SJSA1 (cell line): ENCODE measurements around the gene SESN3. TPM values are rescaled to one million over a fixed set of nuclear protein-coding genes. Genes with fewer than 3 reads are reported as not detected.
"Not testable (repeated sequence)": the region's sequence is repeated elsewhere in the genome, so short reads cannot be mapped to it uniquely, and the experiment has no call there.

ENCODE experiments used
- DNase-seq, 2 experiments: peaks; one replicate each; pipeline ENCODE4 v3.0.0-alpha.2; 2015 to 2020; ENCODE audit warnings: low spot score in 2 of 2, low read depth in 1 of 2
- H3K27ac ChIP-seq: fragments of 250-450 bp; sonication (Bioruptor Pico); 2 replicates; pipeline ENCODE4 v1.5.1; 2020; ENCODE audit warnings: mild to moderate bottlenecking, moderate library complexity
- H3K27me3 ChIP-seq: fragments of 250-450 bp; sonication (Bioruptor Pico); replicated peaks from 2 replicates; pipeline ENCODE4 v1.5.1; 2020; ENCODE audit warnings: mild to moderate bottlenecking, moderate library complexity
- H3K36me3 ChIP-seq: fragments of 250-450 bp; sonication (Bioruptor Pico); 2 replicates; pipeline ENCODE4 v1.5.1; 2020; ENCODE audit warnings: mild to moderate bottlenecking
- H3K4me1 ChIP-seq: fragments of 250-450 bp; sonication (Bioruptor Pico); replicated peaks from 2 replicates; pipeline ENCODE4 v1.6.1; 2021; ENCODE audit warnings: mild to moderate bottlenecking
- H3K4me3 ChIP-seq: fragments of 250-450 bp; sonication (Bioruptor Pico); 2 replicates; pipeline ENCODE4 v1.5.1; 2020; ENCODE audit warnings: mild to moderate bottlenecking
- H3K9me3 ChIP-seq: fragments of 250-450 bp; sonication (Bioruptor Pico); replicated peaks from 2 replicates; pipeline ENCODE4 v1.5.1; 2020; ENCODE audit warnings: mild to moderate bottlenecking
- total RNA-seq: library from RNA; depleted of rRNA; stranded (reverse); fragments of >200 nt; shearing (Covaris generic); gene quantifications from 2 replicates; pipeline ENCODE4 v1.2.3, GENCODE V29; 2014

The SESN3 gene
- total RNA-seq, 1 experiment from 2014 or later = 0.66 TPM

DNA sequence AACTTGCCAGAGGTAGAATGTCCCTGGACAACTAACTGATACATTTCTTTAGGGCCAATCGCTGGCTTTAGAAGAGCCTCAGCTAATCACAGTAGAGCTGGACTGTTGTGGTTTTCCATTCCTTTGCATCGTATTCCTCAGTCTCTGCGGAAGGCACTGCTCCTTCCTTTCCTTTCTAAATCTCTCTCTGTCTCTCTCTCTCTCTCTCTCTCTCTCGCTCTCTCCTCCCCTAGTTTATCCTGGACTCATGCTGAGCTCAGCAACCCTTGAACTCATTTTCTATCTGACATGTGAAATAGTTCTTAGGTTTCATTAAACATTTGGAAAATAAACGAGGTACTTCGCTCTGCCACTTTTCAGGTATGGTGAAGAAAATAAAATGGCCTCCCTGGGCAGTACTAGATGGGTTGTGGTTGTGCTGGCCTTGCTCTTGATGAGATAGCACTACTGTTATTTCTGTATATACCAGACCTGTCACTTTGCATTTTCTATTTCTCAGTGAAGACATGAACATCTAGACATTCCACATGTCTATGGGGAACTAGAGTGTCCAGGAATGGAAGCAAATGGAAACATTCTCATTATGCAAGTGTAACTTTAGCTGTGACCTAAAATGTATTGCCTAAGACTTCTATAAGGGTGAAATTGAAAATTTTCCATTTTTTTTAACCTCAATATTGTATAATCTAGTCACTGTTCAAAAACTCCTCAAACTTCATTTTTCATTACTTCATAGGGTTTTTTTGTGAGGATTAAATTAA lies 12.0 kb upstream of the SESN3 start:
- no peak overlapping the region for H3K27ac ChIP-seq
- no peak for DNase-seq
- H3K9me3 ChIP-seq = no peaks in the 10 kb centered on the region
- H3K4me3 ChIP-seq = no peak overlapping the region
- no peaks in the 10 kb centered on the region for H3K4me1 ChIP-seq
- H3K36me3 ChIP-seq = no peaks in the 10 kb centered on the region
- no peaks in the 10 kb centered on the region for H3K27me3 ChIP-seq

DNA sequence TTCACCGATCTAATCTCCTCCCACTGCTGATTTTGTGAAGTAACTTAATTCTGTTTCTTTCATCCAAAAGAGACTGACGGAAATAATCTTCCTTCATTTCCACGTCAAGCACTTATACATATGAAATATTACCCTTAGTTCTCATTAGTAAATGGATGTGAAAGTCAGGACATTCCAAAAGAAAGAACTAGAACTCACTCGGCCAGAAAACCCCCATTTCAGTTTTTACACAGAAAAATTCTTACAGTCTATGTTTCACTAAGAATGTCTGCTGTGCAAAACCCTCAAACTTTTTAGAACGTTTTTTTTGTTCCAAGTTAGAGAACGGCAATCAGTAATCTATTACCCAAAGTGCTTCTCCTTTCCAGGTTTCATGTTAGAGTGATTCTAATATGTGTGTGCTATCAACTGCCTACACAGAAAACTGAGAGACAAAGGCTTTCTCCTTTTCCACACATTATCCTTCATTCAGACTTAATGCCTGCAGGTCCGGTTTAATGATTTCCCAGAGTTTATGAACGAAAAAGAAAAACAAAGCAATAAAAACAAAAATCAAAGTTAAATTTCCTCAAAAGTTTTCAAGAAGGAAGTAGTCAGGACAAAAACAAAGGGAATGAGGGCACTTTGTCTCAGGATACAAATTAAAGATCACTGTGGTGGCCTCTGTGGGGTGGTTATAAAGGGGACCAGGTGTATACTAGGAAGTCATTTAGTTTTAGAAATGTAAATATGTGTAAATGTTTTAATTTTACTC lies 11.3 kb upstream of the SESN3 start:
- no peak for DNase-seq
- no peak overlapping the region for H3K4me3 ChIP-seq
- no peaks in the 10 kb centered on the region for H3K9me3 ChIP-seq
- no peaks in the 10 kb centered on the region for H3K4me1 ChIP-seq
- H3K27ac ChIP-seq = no peak overlapping the region
- no peaks in the 10 kb centered on the region for H3K36me3 ChIP-seq
- H3K27me3 ChIP-seq = no peaks in the 10 kb centered on the region

DNA sequence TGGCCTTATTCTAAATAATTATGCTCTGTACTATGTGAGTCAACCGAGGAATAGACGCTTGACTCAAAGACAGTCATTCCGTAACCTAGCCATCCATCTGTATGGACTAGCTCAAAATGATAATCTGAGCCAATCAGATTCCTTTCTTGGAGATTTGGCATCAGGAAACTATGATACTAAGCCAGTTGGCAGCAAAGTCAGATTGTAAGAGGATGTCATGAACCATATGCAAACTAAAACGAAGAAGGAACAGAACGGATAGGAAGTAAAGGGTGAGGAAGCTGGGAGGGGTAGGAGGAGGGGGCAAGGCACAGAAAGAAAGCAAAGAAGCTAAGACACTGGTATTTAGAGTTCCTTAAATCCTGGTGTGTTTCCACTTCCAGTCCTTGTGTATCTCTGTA lies 10.7 kb upstream of the SESN3 start:
- Histone ChIP-seq H3K4me1 (no peaks in the 10 kb centered on the region), H3K27ac (no peak overlapping the region), H3K36me3 (no peaks in the 10 kb centered on the region), H3K9me3 (no peaks in the 10 kb centered on the region), H3K4me3 (no peak overlapping the region), H3K27me3 (no peaks in the 10 kb centered on the region)
- DNase-seq = no peak

DNA sequence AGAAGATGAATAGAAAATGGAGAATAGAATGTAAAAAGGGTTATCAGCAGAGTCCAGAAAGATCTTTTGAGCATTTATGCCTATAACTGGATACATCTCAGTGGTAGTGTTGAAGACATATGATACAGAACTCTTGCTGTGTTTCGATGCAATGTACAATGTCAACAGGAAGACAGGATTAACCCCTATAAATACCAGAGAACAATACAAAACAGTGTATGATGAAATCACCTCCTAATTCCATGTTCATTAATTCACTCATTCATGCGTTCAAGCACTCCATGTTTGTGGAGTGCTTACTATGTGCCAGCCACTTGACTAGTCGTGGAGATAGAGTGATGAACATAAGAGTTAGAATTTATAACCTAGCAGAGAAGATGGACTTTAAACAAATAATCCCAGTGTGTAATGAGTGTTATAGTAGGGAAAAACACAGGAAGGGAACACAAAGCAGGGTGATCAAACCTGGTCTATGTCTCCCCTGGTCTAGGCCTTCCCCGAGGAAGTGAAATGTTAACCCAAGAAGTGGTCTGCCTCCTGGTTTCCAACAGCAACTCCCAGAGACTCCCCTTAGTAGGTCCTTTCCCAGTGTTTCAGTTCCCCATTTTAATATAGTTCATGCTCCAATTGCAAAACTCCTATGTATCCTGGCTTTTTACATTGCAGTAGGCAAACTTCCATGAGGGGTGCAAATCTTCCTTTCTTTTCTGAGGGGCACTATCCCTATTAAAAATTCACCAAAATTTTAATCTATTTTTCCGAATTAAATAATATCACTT lies 9.1 kb upstream of the SESN3 start:
- Histone ChIP-seq H3K27ac (no peak overlapping the region), H3K4me3 (no peak overlapping the region), H3K36me3 (no peaks in the 10 kb centered on the region), H3K9me3 (no peaks in the 10 kb centered on the region), H3K4me1 (no peaks in the 10 kb centered on the region), H3K27me3 (no peaks in the 10 kb centered on the region)
- no peak for DNase-seq

DNA sequence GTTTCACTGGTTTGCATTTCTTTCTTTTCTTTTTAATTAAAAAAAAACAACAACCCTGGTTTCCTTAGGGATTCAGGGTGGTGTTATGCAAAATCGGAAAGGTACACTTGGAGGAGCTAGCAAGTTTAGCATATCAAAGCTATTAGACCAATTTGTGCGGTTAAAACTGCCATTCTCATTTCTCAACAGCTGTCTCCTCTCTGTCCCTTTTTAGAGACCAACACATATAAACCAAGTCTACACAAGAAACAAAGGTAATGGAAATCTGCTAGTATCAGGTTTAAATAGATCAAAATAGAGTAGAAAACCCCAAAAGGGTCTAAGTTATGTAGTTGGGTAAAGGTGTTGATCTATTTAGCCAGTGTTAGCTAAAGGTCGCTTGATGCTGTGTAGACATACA lies 1.7 kb upstream of the SESN3 start:
- no peak overlapping the region for H3K27ac ChIP-seq
- no peaks in the 10 kb centered on the region for H3K9me3 ChIP-seq
- H3K4me3 ChIP-seq = no peak overlapping the region
- 0 out of 2 replicates have a peak, but pooled peaks cover 4% of the 10 kb centered on the region for H3K4me1 ChIP-seq
- no peak for DNase-seq
- no peaks in the 10 kb centered on the region for H3K36me3 ChIP-seq
- H3K27me3 ChIP-seq = peaks cover 32% of the 10 kb centered on the region

DNA sequence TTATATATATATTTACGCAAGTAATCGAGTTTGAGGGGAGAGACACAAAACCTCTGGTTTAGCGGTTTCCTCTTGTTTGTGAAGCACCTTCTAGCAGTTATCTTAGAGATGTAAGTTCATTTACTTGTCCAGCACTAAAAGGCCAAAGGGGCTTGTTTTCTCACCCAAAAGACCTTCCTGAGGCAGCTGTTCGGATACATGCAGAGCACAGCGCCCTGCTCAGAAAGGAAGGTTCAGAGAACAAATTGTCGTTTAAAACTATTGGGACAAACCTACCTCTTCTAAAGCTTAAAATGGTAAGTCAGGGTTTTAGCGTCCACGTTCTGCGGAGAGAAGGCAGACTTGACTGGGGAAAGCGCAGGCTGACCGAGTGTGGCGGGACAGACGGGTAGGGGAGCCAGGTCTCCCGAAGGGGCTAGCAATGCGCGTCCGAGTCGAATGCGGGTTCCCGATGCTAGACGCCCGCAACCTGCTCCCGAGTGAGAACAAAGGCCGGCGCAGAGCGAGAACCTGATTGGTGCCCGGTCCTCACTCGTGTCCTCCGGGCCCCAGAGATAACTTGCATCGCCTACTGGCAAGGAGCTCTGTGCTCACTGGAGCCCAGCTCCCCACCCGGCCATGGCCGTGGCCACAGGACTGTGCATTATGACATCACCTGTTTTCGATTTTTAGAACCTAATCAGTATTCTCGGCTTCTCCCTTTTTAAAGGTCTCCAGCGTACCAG lies 1.0 kb upstream of the SESN3 start:
- H3K27me3 ChIP-seq = peaks cover 32% of the 10 kb centered on the region
- no peaks in the 10 kb centered on the region for H3K9me3 ChIP-seq
- no peaks in the 10 kb centered on the region for H3K36me3 ChIP-seq
- 0 out of 2 replicates have a peak, but pooled peaks cover 4% of the 10 kb centered on the region for H3K4me1 ChIP-seq
- DNase-seq = peak in 1 of 2 experiments; percentile 1
- peak overlapping the region; percentile 37; the same call in 1 of the 2 replicates for H3K4me3 ChIP-seq
- no peak overlapping the region for H3K27ac ChIP-seq

DNA sequence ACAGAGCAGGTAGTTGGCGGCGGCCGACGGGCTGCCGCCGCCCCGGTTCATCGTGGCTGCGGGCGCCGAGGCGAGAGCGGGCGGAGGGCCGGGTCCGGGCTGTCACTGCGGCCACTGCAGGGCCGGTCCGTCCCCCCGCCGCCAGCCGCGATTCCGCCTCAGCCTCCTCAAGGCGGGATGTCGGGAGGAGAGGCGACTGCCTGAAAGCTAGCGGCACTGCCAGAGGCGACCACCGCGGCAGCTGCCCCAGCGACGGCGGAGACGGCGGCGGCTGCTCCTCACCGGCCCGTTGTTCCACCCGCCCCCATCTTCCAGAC lies 234 bp downstream of the SESN3 start:
- Histone ChIP-seq H3K36me3 (no peaks in the 10 kb centered on the region), H3K27ac (no peak overlapping the region), H3K27me3 (peaks cover 32% of the 10 kb centered on the region), H3K4me3 (peak overlapping the region; percentile 37), H3K9me3 (no peaks in the 10 kb centered on the region), H3K4me1 (0 out of 2 replicates have a peak, but pooled peaks cover 4% of the 10 kb centered on the region)
- no peak for DNase-seq

DNA sequence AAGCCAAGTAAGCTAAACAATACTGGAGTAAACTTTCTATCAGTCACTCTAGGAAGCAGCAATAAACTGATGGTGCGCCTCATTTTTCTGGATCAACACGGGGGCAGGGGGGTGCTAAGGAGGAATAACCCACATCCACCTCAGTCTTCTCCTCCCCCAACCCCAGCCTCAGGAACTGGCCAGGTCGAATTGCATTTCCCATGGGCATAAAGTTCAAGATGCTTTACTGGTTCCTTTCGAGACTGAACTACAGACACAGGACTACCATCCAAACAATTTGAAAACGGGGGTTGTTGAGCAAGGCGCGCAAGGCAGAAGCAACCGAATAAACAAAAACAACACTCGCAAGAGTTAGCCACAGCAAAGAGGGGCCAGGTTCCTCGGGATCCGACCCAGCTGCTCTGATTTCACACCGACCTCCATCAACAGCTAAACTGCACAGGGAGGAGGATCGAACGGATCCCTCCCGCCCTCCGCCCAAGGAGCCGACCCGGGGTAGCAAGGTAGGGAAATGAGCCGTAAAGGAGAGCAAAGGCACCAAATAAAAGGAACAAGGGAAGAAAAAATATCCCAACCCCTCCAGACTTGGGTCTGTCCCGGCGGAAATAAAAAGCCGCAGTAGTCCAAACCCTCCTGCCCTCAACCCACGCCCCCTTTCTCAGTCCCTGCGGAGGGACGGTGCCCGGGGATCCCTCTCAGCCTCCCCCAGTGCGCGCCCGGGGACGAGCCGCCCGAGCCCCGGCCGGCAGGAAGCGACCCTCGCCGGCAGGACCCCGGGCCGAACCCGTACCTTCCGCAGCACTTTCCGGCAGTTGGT lies 801 bp downstream of the SESN3 start:
- Histone ChIP-seq H3K36me3 (no peaks in the 10 kb centered on the region), H3K27ac (no peak overlapping the region), H3K4me3 (peak overlapping the region; percentile 37), H3K27me3 (peaks cover 32% of the 10 kb centered on the region), H3K4me1 (0 out of 2 replicates have a peak, but pooled peaks cover 4% of the 10 kb centered on the region), H3K9me3 (no peaks in the 10 kb centered on the region)
- DNase-seq = peak in 1 of 2 experiments; percentile 5

DNA sequence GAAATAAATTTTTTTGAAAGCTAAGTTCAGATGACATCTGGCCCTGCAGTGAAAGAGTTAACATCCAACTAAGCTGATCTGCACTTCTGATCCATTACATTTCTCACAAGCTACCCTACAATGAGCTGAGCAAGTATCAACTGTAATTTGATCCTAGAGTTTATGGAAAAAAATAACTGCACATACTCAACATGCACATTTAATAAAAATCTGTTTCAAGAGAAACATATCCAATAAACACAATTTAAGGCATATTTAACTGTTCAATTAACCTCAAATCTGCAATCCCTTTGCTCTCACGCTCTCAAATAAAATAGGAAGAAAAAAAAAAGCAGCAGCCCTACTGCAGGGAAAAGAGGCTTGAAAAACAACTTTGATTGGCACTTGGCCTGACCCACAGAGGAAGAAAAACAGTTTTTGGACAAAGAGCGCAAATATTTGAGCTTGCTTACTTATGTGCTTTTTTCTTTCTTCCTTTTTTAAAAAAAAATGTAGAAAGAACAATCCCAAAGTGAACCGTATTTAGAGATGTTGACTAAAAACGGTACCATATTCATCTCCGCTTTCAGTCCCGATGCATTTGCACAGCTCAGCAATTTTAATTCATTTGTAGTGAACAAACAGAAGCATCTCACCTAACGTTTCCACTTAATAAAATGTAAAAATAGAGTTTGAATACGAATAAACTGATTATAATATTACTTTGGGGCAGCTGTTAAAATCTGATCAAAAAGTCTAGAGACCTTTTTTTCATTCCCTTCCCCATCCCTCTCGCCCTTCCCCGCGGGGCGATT lies 1.6 kb downstream of the SESN3 start:
- Histone ChIP-seq H3K4me1 (0 out of 2 replicates have a peak, but pooled peaks cover 4% of the 10 kb centered on the region), H3K27me3 (peaks cover 32% of the 10 kb centered on the region), H3K27ac (no peak overlapping the region), H3K36me3 (no peaks in the 10 kb centered on the region), H3K4me3 (no peak overlapping the region), H3K9me3 (no peaks in the 10 kb centered on the region)
- DNase-seq = no peak

DNA sequence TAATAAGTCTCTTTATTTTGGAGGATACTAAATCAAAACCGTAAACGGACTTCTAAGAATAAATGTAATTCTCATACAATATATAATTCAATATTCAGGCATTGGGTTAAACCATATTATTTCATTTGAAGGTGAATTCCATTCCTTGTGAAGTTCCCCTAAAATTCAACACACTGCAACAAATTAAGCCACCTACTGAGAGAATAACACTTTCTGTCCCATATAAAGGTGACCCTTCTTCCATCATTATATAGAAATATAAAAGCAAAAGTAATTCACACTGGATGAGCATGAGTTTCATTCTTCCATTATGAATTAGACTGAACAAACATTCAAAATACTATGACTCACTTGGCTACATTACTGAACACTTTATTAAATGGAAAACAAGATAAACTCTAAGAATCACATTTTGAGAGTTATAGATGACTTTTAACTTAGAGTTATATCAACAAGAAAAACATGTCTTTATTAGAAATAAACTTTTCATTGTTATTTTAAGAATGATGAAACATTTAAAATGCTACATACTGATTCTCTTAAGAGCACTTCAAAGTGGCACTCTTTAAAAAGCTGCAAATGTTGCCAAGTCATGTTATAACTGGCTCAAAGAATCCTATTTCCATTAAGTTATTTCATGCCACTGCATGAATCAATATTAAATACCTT lies 2.8 kb downstream of the SESN3 start:
- no peak for DNase-seq
- Histone ChIP-seq H3K27me3 (peaks cover 32% of the 10 kb centered on the region), H3K4me1 (0 out of 2 replicates have a peak, but pooled peaks cover 4% of the 10 kb centered on the region), H3K4me3 (no peak overlapping the region), H3K27ac (no peak overlapping the region), H3K36me3 (no peaks in the 10 kb centered on the region), H3K9me3 (no peaks in the 10 kb centered on the region)

DNA sequence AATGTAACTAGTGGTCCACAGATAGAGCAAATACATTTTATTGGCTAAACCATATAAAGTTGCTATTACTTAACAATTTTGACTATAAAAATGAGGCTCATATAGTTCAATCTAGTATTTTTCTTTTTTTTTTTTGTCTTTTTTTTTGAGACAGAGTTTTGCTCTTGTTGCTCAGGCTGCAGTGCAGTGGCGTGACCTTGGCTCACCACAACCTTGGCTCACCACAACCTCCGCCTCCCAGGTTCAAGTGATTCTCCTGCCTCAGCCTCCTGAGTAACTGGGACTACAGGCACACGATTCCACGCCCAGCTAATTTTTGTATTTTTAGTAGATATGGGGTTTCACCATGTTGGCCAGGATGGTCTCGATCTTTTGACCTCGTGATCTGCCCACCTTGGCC lies 3.9 kb downstream of the SESN3 start:
- H3K9me3 ChIP-seq, H3K27ac ChIP-seq, H3K4me3 ChIP-seq, H3K4me1 ChIP-seq, DNase-seq, H3K36me3 ChIP-seq: not testable (repeated sequence)
- H3K27me3 ChIP-seq = peaks cover 21% of the 10 kb centered on the region

DNA sequence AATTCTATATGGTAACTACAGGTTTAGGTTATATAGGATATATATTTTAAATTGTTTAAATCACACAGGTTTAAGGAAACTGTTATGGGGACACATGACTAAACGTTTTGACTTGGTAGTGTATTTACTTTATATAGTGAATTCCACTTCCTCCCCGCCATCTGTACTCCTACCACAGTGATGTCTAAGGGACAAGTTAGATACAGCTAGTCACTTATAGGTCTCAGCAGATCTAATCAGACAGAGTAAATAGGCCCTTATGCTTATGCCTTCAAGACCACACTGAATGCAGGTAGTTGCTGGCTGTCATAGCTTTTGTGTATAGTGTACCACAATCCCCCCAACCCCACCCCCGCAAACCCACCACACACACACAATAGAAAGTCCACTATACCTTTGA lies 8.2 kb downstream of the SESN3 start:
- no peak overlapping the region for H3K4me3 ChIP-seq
- no peaks in the 10 kb centered on the region for H3K4me1 ChIP-seq
- H3K27me3 ChIP-seq = no peaks in the 10 kb centered on the region
- no peaks in the 10 kb centered on the region for H3K36me3 ChIP-seq
- DNase-seq = no peak
- H3K9me3 ChIP-seq = no peaks in the 10 kb centered on the region
- H3K27ac ChIP-seq = no peak overlapping the region
